ENCODE results near the gene DMBX1. TPM values are rescaled to one million over a fixed set of nuclear protein-coding genes. Genes with fewer than 3 reads are reported as not detected.

The DMBX1 gene
- total RNA-seq, 1 experiment from 2014 or later: 2.3 TPM

DNA sequence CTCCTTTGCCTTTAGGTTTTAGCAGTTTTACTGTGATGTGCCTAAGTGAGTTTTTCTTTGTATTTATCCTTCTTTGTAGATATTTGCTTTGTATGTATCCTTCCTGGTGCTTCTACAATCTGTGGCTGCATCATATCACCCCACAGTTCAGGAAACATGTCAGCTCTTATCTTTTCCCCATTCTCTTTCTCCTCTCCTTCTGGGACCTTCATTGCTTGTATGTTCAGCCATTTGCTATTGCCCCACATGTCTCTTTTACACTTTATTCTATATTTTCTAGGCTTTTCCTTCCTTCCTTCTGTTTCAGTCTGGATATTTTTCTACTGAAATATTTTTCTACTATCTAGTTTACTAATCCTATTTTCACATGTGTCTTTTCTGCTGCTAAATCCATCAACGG, 46.9 kb downstream of the DMBX1 start:
- H3K56ac ChIP-seq (ENCODE audit: insufficient read length, low read depth, low read length): no peak overlapping the region
- H3K14ac ChIP-seq (ENCODE audit: insufficient read depth, low read length): no peak overlapping the region
- H2AK5ac ChIP-seq (ENCODE audit: insufficient read length, low read length): no peak overlapping the region
- no peaks in the 10 kb centered on the region for H3K79me2 ChIP-seq (ENCODE audit: insufficient read depth, low read length)
- no peak overlapping the region for H3K4ac ChIP-seq (ENCODE audit: low read depth, low read length)
- no peak overlapping the region for H3K9ac ChIP-seq (ENCODE audit: extremely low read depth, insufficient read length, low read length)
- no peak overlapping the region for H4K91ac ChIP-seq (ENCODE audit: insufficient read length, low read depth, low read length)
- H2BK20ac ChIP-seq (ENCODE audit: low read depth, low read length, poor library complexity, severe bottlenecking): no peak overlapping the region
- H3K4me2 ChIP-seq (ENCODE audit: insufficient read depth, insufficient read length, low read length): no peak overlapping the region
- DNase-seq: no peak
- Mint-ChIP-seq H3K27ac (no peak overlapping the region), H3K9me3 (peaks cover 0 to 2% of the 10 kb centered on the region in 2 experiments; a peak in 2 of 5 replicates), H3K27me3 (ENCODE audit: low read depth) (peaks cover 94% of the 10 kb centered on the region), H3K4me1 (peaks cover 4 to 10% of the 10 kb centered on the region in 2 experiments; a peak in 3 of 4 replicates), H3K36me3 (ENCODE audit: insufficient read depth in 1 of 3, low read depth in 3 of 3) (no peaks in the 10 kb centered on the region), H3K4me3 (no peak overlapping the region)
- H3K9me3 ChIP-seq (ENCODE audit: control insufficient read depth, low read depth, low read length): no peaks in the 10 kb centered on the region
- no peak overlapping the region for H3K27ac ChIP-seq (ENCODE audit: insufficient read length, low read depth, low read length)
- H3K79me1 ChIP-seq (ENCODE audit: insufficient read depth, low read depth, low read length, poor library complexity, severe bottlenecking): no peaks in the 10 kb centered on the region
- H2BK120ac ChIP-seq (ENCODE audit: low read depth, low read length, poor library complexity, severe bottlenecking): no peak overlapping the region
- no peak overlapping the region for H2BK5ac ChIP-seq (ENCODE audit: insufficient read length, low read length)
- no peak overlapping the region for H2AFZ ChIP-seq (ENCODE audit: low read length)
- H2BK12ac ChIP-seq (ENCODE audit: insufficient read length, low read depth, low read length): no peak overlapping the region
- no peak overlapping the region for H4K8ac ChIP-seq (replicated peaks; ENCODE audit: insufficient read length, low read depth, low read length)
- WGBS (ENCODE audit: extremely low coverage, insufficient read length, low lambda C conversion rate): no CpG with 5 or more reads among the region's 1 CpG
- no peak overlapping the region for H3T11ph ChIP-seq (ENCODE audit: low read length)
- no peak overlapping the region for H3K18ac ChIP-seq (ENCODE audit: insufficient read length, low read depth, low read length)
- no peak overlapping the region for H3K23ac ChIP-seq (ENCODE audit: insufficient read length, low read depth, low read length)
- H3K23me2 ChIP-seq (ENCODE audit: insufficient read length, low read depth, low read length, poor library complexity, severe bottlenecking): peaks cover 3% of the 10 kb centered on the region
- no peaks in the 10 kb centered on the region for H4K20me1 ChIP-seq (ENCODE audit: control insufficient read depth, insufficient read depth, insufficient read length)
- H4K5ac ChIP-seq (ENCODE audit: insufficient read length, low read depth, low read length): no peak overlapping the region
- TF ChIP-seq, protein P1, sequence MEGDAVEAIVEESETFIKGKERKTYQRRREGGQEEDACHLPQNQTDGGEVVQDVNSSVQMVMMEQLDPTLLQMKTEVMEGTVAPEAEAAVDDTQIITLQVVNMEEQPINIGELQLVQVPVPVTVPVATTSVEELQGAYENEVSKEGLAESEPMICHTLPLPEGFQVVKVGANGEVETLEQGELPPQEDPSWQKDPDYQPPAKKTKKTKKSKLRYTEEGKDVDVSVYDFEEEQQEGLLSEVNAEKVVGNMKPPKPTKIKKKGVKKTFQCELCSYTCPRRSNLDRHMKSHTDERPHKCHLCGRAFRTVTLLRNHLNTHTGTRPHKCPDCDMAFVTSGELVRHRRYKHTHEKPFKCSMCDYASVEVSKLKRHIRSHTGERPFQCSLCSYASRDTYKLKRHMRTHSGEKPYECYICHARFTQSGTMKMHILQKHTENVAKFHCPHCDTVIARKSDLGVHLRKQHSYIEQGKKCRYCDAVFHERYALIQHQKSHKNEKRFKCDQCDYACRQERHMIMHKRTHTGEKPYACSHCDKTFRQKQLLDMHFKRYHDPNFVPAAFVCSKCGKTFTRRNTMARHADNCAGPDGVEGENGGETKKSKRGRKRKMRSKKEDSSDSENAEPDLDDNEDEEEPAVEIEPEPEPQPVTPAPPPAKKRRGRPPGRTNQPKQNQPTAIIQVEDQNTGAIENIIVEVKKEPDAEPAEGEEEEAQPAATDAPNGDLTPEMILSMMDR (conservative IDR thresholded peaks at IDR 0.05): no peak
- peaks cover 28% of the 10 kb centered on the region for H3K27me3 ChIP-seq (ENCODE audit: insufficient read depth, low read length)
- no peaks in the 10 kb centered on the region for H3K4me1 ChIP-seq (ENCODE audit: insufficient read depth, low read length)
- H2BK15ac ChIP-seq (ENCODE audit: low read depth, low read length): no peak overlapping the region
